Measurements from ENCODE around the gene CAMK2D. TPM values are rescaled to one million over a fixed set of nuclear protein-coding genes. Genes with fewer than 3 reads are reported as not detected.

Gene CAMK2D
- total and polyA plus RNA-seq, 4 donors: 10.1 to 31.0 (median 25.6) TPM

DNA sequence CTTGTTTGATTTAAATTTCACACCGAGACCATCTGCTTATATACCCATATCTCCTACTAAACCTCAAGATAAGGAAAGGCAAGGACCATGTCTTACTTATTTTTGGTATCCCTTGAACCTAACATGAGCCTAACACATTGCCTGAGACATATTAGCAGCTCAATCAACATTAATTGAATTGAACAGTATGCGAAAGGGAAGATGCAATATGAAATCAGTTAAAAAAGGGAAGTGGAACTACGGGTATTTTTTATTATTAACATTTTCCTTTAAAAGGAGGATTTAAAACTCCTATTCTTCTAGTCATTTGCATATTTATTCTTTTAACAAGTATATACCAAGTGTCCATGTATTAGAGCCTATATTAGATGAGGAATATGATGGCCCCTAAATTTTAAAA is 197.0 kb downstream of the CAMK2D start:
- no peaks in the 10 kb centered on the region for H3K9me3 ChIP-seq (ENCODE audit: control insufficient read depth in 4 of 4, low read length in 3 of 4)
- H3K4me1 ChIP-seq (ENCODE audit: control insufficient read depth in 4 of 4, insufficient read depth in 4 of 4, low read length in 3 of 4): no peaks in the 10 kb centered on the region
- H3K27ac ChIP-seq (ENCODE audit: low read depth in 1 of 2, low read length in 2 of 2): no peak overlapping the region
- no peaks in the 10 kb centered on the region for H3K27me3 ChIP-seq (ENCODE audit: control insufficient read depth in 4 of 4, insufficient read depth in 4 of 4, low read length in 3 of 4)
- WGBS: 90% methylated on average over 3 of the region's 3 CpGs
- TF ChIP-seq, protein P1, sequence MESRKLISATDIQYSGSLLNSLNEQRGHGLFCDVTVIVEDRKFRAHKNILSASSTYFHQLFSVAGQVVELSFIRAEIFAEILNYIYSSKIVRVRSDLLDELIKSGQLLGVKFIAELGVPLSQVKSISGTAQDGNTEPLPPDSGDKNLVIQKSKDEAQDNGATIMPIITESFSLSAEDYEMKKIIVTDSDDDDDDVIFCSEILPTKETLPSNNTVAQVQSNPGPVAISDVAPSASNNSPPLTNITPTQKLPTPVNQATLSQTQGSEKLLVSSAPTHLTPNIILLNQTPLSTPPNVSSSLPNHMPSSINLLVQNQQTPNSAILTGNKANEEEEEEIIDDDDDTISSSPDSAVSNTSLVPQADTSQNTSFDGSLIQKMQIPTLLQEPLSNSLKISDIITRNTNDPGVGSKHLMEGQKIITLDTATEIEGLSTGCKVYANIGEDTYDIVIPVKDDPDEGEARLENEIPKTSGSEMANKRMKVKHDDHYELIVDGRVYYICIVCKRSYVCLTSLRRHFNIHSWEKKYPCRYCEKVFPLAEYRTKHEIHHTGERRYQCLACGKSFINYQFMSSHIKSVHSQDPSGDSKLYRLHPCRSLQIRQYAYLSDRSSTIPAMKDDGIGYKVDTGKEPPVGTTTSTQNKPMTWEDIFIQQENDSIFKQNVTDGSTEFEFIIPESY (IDR thresholded peaks at IDR 0.05): no peak
- TF ChIP-seq HNF4A (conservative IDR thresholded peaks at IDR 0.05): no peak
- TF ChIP-seq, protein P2, sequence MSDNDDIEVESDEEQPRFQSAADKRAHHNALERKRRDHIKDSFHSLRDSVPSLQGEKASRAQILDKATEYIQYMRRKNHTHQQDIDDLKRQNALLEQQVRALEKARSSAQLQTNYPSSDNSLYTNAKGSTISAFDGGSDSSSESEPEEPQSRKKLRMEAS (IDR thresholded peaks at IDR 0.05): no peak
- TF ChIP-seq TAF1 (conservative IDR thresholded peaks at IDR 0.05): no peak
- no peak for TF ChIP-seq EGR1 (IDR thresholded peaks at IDR 0.05; ENCODE audit: low read depth in 2 of 2)
- no peak for TF ChIP-seq RXRA (IDR thresholded peaks at IDR 0.05)
- no peak for TF ChIP-seq GABPA (IDR thresholded peaks at IDR 0.05 in 1 of 2, conservative IDR thresholded peaks at IDR 0.05 in 1 of 2)
- TF ChIP-seq NR2F2 (IDR thresholded peaks at IDR 0.05): no peak
- no peak for TF ChIP-seq JUND (IDR thresholded peaks at IDR 0.05)
- no peak for TF ChIP-seq HNF4G (IDR thresholded peaks at IDR 0.05)
- TF ChIP-seq, protein P3, sequence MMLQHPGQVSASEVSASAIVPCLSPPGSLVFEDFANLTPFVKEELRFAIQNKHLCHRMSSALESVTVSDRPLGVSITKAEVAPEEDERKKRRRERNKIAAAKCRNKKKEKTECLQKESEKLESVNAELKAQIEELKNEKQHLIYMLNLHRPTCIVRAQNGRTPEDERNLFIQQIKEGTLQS (IDR thresholded peaks at IDR 0.05): no peak
- no peak for TF ChIP-seq FOXA1 (IDR thresholded peaks at IDR 0.05)
- TF ChIP-seq RAD21 (IDR thresholded peaks at IDR 0.05): no peak
- no peak for DNase-seq (ENCODE audit: low spot score)
- no peak overlapping the region for H3K4me3 ChIP-seq (ENCODE audit: low read depth in 1 of 3, low read length in 3 of 3)
- no peak overlapping the region for H3K9ac ChIP-seq (ENCODE audit: low read depth in 1 of 2, low read length in 2 of 2)
- no peaks in the 10 kb centered on the region for H3K36me3 ChIP-seq (ENCODE audit: control insufficient read depth in 4 of 4, insufficient read depth in 3 of 4, low read depth in 1 of 4, low read length in 3 of 4)

DNA sequence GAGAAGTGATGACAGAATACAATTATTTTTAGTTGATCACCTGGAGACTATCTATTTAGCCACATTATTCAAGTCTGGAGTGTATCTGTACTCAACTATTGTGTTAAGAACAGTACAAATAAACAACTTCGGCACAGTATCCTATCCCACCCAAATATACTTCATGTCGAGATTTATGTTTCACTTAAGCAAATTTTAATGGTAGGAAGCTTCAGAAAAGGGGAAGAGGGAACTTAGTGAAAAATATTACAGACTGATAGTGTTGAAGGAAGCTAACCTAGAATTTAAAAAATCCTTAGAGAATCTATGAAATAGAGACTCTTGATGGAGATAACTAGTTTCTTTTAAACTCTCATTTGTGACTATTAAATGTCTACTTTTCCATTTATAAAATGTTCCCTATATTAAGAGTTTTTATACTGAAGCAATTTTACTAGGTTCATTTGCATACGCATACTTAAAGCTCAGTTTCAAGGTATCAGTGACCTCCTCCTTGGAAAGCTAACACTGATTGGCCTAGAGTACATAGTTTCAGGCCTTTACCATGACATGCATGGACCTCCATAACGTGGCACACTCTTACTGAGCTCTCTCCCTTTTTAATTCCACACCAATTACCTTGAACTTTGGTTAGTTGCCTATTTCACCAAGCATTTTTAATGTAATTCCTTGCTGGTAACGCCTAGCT is 197.7 kb downstream of the CAMK2D start:
- no peak overlapping the region for H3K4me3 ChIP-seq (ENCODE audit: low read depth in 1 of 3, low read length in 3 of 3)
- no peak overlapping the region for H3K27ac ChIP-seq (ENCODE audit: low read depth in 1 of 2, low read length in 2 of 2)
- 91% methylated on average over 5 of the region's 5 CpGs for WGBS
- H3K27me3 ChIP-seq (ENCODE audit: control insufficient read depth in 4 of 4, insufficient read depth in 4 of 4, low read length in 3 of 4): no peaks in the 10 kb centered on the region
- H3K9me3 ChIP-seq (ENCODE audit: control insufficient read depth in 4 of 4, low read length in 3 of 4): no peaks in the 10 kb centered on the region
- H3K4me1 ChIP-seq (ENCODE audit: control insufficient read depth in 4 of 4, insufficient read depth in 4 of 4, low read length in 3 of 4): no peaks in the 10 kb centered on the region
- H3K9ac ChIP-seq (ENCODE audit: low read depth in 1 of 2, low read length in 2 of 2): no peak overlapping the region
- no peak for DNase-seq (ENCODE audit: low spot score)
- H3K36me3 ChIP-seq (ENCODE audit: control insufficient read depth in 4 of 4, insufficient read depth in 3 of 4, low read depth in 1 of 4, low read length in 3 of 4): no peaks in the 10 kb centered on the region
- TF ChIP-seq YY1 (IDR thresholded peaks at IDR 0.05) (no peak), GABPA (IDR thresholded peaks at IDR 0.05 in 1 of 2, conservative IDR thresholded peaks at IDR 0.05 in 1 of 2) (no peak), RXRA (IDR thresholded peaks at IDR 0.05) (no peak), FOXA2 (IDR thresholded peaks at IDR 0.05) (no peak), TAF1 (conservative IDR thresholded peaks at IDR 0.05) (no peak)
- TF ChIP-seq, protein P1 (IDR thresholded peaks at IDR 0.05): no peak
- TF ChIP-seq, protein P4, sequence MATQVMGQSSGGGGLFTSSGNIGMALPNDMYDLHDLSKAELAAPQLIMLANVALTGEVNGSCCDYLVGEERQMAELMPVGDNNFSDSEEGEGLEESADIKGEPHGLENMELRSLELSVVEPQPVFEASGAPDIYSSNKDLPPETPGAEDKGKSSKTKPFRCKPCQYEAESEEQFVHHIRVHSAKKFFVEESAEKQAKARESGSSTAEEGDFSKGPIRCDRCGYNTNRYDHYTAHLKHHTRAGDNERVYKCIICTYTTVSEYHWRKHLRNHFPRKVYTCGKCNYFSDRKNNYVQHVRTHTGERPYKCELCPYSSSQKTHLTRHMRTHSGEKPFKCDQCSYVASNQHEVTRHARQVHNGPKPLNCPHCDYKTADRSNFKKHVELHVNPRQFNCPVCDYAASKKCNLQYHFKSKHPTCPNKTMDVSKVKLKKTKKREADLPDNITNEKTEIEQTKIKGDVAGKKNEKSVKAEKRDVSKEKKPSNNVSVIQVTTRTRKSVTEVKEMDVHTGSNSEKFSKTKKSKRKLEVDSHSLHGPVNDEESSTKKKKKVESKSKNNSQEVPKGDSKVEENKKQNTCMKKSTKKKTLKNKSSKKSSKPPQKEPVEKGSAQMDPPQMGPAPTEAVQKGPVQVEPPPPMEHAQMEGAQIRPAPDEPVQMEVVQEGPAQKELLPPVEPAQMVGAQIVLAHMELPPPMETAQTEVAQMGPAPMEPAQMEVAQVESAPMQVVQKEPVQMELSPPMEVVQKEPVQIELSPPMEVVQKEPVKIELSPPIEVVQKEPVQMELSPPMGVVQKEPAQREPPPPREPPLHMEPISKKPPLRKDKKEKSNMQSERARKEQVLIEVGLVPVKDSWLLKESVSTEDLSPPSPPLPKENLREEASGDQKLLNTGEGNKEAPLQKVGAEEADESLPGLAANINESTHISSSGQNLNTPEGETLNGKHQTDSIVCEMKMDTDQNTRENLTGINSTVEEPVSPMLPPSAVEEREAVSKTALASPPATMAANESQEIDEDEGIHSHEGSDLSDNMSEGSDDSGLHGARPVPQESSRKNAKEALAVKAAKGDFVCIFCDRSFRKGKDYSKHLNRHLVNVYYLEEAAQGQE (IDR thresholded peaks at IDR 0.05): no peak
